Activated CD4-positive, alpha-beta T cell treated with anti-CD3 and anti-CD28 coated beads, Interleukin-2, amount 50 U/mL, for 24 hours (primary cell): ENCODE data around the gene CGAS.
"Not testable (repeated sequence)": the region's sequence is repeated elsewhere in the genome, so short reads cannot be mapped to it uniquely, and the experiment has no call there.

Experiments
- DNase-seq, 2 donors: peaks; one replicate each; pipeline ENCODE4 v3.0.0-alpha.2; 2020; ENCODE audit warnings: low read depth in 1 of 2, low spot score in 1 of 2

The CGAS gene

DNA sequence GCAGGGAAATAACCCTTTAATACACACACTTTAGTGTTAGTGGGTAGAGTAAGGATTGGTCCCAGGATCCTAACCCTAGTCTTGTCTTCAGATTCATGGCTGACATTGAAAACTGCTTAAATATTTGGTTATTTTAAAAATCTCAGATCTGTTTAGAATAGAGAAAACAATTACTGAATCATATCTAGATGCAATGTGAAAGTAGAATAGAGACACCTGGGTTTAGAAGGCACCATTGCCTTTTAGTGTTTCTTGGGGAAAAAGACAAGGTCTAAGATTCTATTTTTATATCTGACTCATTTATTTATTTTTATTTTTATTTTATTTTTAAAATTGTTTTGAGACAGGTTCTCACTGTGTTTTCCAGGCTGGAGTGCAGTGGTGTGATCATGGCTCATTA is 51.4 kb downstream of the CGAS start:
- DNase-seq: no peak

DNA sequence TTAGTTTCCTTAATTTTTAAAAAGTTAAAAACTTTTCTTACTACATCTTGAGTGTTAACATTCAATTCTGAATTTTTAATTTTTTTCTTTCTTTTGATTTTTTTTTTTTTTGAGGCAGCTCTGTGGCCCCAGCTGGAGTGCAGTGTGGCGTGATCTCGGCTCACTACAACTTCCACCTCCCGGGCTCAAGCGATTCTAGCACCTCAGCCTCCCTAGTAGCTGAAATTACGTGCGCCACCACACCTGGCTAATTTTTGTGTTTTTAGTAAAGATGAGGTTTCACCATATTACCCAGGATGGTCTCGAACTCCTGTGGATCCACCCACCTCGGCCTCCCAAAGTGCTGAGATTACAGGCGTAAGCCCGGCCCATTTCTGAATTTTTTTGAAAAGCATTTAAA is 56.2 kb downstream of the CGAS start:
- no peak for DNase-seq

DNA sequence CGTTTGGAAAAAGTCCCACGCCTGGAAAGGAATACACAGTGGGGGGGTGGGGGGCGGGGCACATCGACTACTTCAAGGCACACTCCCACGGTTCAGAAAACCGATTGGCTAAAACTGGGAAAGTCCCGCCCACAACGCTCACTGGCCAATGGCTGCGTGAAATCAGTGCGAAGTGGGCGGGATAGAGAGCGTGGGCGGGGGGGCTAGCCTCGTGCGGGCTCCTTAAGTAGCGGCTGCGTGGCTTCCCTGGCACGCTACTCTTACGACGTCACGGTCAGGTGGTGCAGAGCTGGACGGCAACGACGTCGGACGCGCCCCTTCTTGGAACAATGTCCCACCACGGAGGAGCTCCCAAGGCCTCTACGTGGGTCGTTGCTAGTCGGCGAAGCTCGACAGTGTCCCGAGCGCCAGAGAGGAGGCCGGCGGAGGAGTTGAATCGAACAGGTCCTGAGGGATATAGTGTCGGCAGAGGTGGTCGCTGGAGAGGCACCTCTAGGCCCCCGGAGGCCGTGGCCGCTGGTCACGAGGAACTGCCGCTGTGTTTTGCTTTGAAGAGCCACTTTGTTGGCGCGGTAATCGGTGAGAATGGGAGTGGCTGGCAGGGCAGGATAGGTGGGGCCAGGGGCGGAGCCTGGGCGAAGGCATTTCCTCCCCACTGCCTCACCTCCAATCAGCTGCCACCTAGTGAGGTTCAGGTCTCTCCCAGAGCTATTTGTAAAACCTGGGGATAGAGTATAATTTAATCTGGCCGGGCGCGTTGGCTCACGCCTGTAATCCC is 57.3 kb downstream of the CGAS start, which contains the start of gene DDX43:
DDX43 (plus strand) TSS at position 252 of the 778 bp plus-strand sequence; CDS start at position 330, 78 bp downstream.
- peak in 1 of 2 donors; percentile 3 for DNase-seq

DNA sequence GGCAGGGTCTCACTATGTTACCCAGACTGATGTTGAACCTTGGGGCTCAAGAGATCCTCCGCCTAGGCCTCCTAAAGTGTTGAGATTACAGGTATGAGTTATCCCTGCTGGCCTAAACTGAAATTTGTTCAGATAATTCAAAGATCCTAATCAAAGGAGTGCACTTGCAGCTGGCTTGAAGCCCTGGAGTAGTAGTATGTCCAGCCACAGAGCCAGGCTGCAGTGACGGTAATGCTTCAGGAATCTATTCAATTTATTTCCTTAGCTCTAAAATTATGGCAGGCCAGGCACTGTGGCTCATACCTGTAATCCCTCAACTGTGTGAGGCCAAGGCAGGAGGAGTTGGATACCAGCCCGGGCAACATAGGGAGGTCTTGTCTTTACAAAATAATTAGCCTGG is 58.8 kb downstream of the CGAS start:
- DNase-seq: no peak

DNA sequence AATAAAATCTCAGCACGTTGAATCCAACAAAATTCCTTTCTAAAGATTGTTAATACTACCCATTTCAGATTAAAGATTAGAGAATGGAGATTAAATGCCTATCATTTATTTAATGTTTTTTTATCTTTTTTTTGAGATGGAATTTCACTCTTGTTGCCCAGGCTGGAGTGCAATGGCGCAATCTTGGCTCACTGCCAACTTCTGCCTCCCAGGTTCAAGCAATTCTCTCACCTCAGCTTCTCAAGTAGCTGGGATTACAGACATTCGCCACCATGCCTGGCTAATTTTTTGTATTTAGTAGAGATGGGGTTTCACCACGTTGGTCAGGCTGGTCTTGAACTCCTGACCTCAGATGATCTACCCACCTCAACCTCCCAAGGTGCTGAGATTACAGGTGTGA is 59.9 kb downstream of the CGAS start:
- DNase-seq: not testable (repeated sequence)

DNA sequence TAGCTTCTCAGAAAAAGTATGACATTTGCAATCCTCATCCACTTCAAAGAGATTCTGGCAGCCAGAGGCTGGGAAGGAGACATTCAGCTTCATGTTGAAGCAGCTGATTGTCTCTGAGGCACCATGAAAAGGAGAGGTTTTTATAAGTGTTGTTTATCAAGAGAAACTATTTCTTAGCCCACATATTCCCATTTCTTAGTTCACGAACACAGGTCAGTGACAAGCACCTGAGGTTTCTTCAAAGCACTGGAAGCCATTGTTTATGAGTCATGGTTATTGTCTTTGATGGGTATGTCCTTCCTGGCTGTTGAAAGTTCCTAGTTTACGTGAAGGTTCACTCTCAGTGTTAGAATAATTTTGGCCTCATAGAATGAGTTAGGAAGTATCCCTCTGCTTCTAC is 60.4 kb downstream of the CGAS start:
- DNase-seq: no peak

DNA sequence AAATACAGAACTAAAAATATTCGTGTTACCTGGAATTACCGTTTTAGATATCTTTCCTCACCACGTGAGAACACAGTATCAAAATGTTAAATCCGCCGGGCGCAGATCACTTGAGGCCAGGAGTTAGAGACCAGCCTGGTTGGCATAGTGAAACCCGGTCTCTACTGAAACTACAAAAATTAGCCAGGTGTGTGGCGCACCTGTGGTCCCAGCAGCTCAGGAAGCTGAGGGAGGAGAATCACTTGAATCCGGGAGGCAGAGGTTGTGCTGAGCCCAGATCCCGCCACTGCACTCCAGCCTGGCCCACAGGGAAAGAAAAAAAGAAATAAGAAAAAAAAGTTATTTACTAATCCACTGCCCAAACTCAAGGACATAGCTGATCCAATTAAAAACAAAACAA is 62.2 kb downstream of the CGAS start:
- no peak for DNase-seq

DNA sequence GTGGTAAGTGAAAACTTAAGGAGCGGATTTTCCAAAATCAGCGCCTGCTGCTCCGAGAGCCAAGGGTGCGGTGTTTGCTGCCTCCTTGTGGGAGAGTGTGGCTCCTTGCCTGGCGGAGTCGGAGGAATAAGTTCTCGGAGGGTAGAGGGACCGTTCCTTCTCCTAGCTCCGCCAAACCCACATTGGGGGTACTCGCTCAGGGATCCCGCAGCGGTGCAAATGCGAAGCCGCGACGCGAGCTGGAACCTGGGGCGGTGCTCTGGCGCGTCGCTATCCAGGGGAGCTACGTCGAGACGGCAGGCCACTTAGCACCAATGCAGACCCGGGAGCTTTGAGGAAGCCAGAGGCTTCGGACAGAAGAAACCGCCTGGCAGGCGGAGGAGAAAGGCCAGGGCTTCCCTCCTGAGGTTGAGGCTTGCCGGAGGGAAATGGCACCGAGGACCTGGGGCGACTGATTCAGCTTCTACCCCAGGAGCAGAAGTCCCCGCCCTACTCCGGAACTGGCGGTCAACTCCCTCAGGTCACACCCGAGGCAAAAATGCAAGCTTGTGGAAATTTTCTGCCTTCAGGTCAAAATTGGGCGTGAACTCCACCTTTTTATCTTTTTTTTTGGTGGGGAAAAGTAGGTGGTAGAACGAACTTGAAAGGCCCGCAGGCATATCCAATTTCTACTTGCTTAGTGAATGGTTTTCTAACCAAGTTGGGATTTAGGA is 63.1 kb downstream of the CGAS start:
- DNase-seq: peak in 1 of 2 donors; percentile 30

DNA sequence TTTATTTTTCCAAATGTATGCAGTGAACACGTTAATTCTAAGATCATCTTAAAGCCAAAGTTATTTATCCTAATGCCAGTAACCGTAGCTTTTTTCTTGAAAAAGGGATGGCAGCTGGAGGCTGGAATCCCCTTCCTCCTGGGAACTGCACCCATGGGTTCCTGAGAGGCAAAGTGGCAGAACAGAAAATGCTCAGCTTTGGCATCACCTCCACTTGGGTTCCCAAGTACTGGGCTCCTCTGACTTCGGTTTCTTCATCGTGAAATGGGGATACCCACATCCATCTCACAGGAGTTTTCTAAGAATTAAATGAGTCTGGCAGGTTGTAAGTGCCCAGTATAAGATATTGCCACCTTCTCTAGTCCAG is 63.7 kb downstream of the CGAS start:
- DNase-seq: no peak

DNA sequence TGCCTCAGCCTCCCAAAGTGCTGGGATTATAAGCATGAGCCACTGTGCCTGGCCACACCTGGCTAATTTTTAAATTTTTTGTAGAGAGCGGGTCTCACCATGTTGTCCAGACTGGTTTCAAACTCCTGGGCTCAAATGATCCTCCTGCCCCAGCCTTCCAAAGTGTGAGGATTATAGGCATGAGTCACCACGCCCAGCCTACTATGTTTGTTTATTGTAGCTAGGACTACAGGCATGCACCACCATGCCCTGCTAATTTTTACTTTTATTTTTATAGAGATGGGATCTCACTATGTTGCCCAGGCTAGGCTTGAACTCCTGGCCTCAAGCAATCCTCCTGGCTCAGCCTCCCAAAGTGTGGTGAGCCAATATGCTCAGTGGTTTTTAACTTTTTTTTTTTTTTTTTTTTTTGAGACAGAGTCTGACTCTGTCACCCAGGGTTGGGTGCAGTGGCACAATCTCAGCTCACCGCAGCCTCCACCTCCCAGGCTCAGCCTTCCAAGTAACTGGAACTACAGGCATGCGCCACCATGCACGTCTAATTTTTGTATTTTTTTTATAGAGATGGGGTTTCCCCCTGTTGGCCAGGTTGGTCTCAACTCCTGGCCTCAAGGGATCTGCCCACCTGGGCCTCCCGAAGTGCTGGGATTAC is 69.5 kb downstream of the CGAS start:
- no peak for DNase-seq

DNA sequence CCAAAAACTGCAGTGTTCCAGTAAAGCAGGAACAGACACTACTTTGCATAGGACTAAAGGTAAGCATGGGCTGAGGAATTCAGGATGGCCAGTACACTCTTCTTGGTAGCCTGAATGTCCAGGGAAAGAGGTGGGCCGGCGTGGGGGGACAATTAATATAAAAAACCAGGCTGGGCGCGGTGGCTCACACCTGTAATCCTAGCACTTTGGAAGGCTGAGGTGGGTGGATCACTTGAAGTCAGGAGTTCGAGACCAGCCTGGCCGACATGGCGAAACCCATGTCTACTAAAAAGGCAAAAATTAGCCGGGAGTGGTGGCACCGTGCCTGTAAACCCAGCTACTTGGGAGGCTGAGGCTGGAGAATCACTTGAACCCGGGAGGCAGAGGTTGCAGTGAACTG is 70.6 kb downstream of the CGAS start:
- not testable (repeated sequence) for DNase-seq

DNA sequence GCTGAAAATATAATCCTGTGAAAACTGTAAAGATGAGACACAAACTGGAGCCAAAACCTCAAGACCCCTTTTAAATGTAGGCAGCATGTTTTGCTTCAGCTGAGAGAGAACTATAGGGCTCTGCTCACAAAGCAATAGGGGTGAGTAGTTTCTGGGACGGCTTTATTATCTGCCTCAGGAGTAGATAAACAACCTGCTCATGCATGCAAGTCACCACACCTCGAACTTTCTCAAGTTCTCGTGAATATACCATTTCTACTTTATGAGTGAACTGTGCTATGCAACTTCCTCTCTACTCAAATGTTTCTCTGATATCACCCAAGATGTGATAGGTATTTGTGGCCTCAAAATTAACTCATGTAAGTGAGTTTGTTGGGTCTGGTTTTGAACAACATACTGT is 74.9 kb downstream of the CGAS start:
- no peak for DNase-seq

DNA sequence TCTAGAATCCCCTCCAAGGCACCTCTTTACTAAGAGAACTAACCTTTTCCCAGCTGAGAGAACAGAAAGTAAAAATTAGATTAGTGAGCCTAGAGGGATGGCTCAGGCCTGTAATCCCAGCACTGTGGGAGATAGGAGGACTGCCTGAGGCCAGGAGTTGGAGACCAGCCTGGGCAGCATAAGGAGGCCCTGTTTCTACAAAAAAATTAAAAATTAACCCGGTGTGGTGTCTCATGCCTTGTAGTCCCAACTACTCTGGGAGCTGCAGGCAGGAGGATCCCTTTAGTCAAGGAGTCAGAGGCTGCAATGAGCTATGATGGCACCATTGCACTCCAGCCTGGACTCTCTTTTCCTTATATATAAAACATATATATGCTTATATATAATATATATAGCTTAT is 76.9 kb downstream of the CGAS start:
- no peak for DNase-seq
